HepG2 (cell line): ENCODE data around the gene ABCA8. TPM values are rescaled to one million over a fixed set of nuclear protein-coding genes. Genes with fewer than 3 reads are reported as not detected.

Experiments used
- ATAC-seq: fragments of 200-7000 bp; cut with Tn5 transposase; 3 replicates; pipeline ENCODE4 v1.9.1; 2020; ENCODE audit warnings: mild to moderate bottlenecking, moderate library complexity
- BruUV-seq: library from RNA; stranded (reverse); fragments of 400-500 nt; replicated peaks from 2 replicates; lab custom pipeline; 2021; lab: Mats Ljungman, UMichigan
- CTCF ChIA-PET: fragments of 300-600 bp; formaldehyde crosslinking; extraction: SDS; loops from one replicate; lab custom pipeline; 2021; ENCODE audit warnings: low total read pairs, inconsistent platforms, low intra/inter-chr PET ratio; lab: Yijun Ruan, JAX
- POLR2A ChIA-PET: fragments of 350-600 bp; sonication (Branson Sonifier 250); formaldehyde crosslinking; loops from one replicate; lab custom pipeline; 2020; ENCODE audit warnings: antibody characterized with exemption, inconsistent platforms; lab: Yijun Ruan, JAX
- DNase-seq: peaks from one replicate; pipeline ENCODE4 v3.0.0-alpha.2; 2015; ENCODE audit warnings: low spot score
- FAIRE-seq: peaks from 3 replicates; lab custom pipeline; 2011; peaks lifted over from hg19 to GRCh38; lab: Jason Lieb, UNC
- H2AFZ ChIP-seq: one replicate; pipeline ENCODE4 v1.6.1; 2011; ENCODE audit warnings: low read length, inconsistent platforms
- H3K27ac ChIP-seq: fragments of 300-600 bp; 3 replicates; pipeline ENCODE4 v1.8.0; 2011; ENCODE audit warnings: mixed run types, mild to moderate bottlenecking, mixed read lengths, low read length, inconsistent platforms; ENCODE audit not compliant: insufficient read depth; ENCODE audit errors: extremely low read length
- H3K27me3 ChIP-seq, 2 experiments: fragments of 200-600 bp in 1 of 2; 2 replicates in 1 of 2; 3 replicates in 1 of 2; pipeline versions ENCODE4 v1.6.0 to v1.8.0; 2011; ENCODE audit warnings: low read length in 2 of 2, mild to moderate bottlenecking in 2 of 2, moderate library complexity in 2 of 2, inconsistent platforms in 1 of 2; ENCODE audit not compliant: insufficient read depth in 2 of 2, control insufficient read depth in 1 of 2
- H3K36me3 ChIP-seq, 2 experiments: fragments of 200-600 bp in 1 of 2; replicated peaks in 1 of 2; 2 replicates in 1 of 2; 3 replicates in 1 of 2; pipeline versions ENCODE4 v1.5.1 to v1.8.0; 2011; ENCODE audit warnings: low read length in 2 of 2, inconsistent platforms in 1 of 2; ENCODE audit not compliant: insufficient read depth in 2 of 2, control insufficient read depth in 1 of 2
- H3K4me1 ChIP-seq: 2 replicates; pipeline ENCODE4 v1.5.1; 2012; ENCODE audit warnings: low read length, inconsistent platforms; ENCODE audit not compliant: insufficient read depth
- H3K4me2 ChIP-seq: 2 replicates; pipeline ENCODE4 v1.6.0; 2011; ENCODE audit warnings: low read depth, low read length, inconsistent platforms
- H3K4me3 ChIP-seq, 3 experiments: fragments of 200-600 bp in 1 of 3; sonication (generic), shearing (Covaris generic) in 1 of 3; replicated peaks in 1 of 3; 2 replicates each; pipeline ENCODE4 v1.5.1; 2011 to 2016; ENCODE audit warnings: low read length in 3 of 3, inconsistent platforms in 2 of 3, low read depth in 2 of 3, mild to moderate bottlenecking in 2 of 3, control low read depth in 1 of 3, mixed read lengths in 1 of 3; ENCODE audit not compliant: insufficient read depth in 1 of 3
- H3K79me2 ChIP-seq: one replicate; pipeline ENCODE4 v1.6.1; 2011; ENCODE audit warnings: low read length, inconsistent platforms; ENCODE audit not compliant: insufficient read depth
- H3K9ac ChIP-seq: 2 replicates; pipeline ENCODE4 v1.6.0; 2011; ENCODE audit warnings: mild to moderate bottlenecking, low read depth, low read length, inconsistent platforms; ENCODE audit not compliant: insufficient read depth
- H3K9me3 ChIP-seq: 2 replicates; pipeline ENCODE4 v1.5.1; 2012; ENCODE audit warnings: mild to moderate bottlenecking, low read length
- H4K20me1 ChIP-seq: 2 replicates; pipeline ENCODE4 v1.6.0; 2011; ENCODE audit warnings: inconsistent platforms, mild to moderate bottlenecking, low read length, moderate library complexity; ENCODE audit not compliant: insufficient read depth
- BORCS8-MEF2B ChIP-seq: sonication (generic); formaldehyde crosslinking; IDR thresholded peaks from 2 replicates; pipeline ENCODE4 v1.8.0; 2022; ENCODE audit warnings: mild to moderate bottlenecking, missing genetic modification reagents
- CAMTA2 ChIP-seq: sonication (generic); formaldehyde crosslinking; IDR thresholded peaks from 2 replicates; pipeline ENCODE4 v1.4.0; 2020; ENCODE audit warnings: mild to moderate bottlenecking, missing genetic modification reagents, borderline replicate concordance
- ETV6 ChIP-seq: sonication (generic); formaldehyde crosslinking; conservative IDR thresholded peaks from 2 replicates; pipeline ENCODE4 v1.4.0; 2020; ENCODE audit warnings: missing genetic modification reagents
- MBNL3 ChIP-seq: fragments of 250-450 bp; sonication (Bioruptor Pico); conservative IDR thresholded peaks from 2 replicates; pipeline ENCODE4 v1.8.0; 2022; ENCODE audit warnings: mild to moderate bottlenecking, inconsistent platforms
- MZF1 ChIP-seq: sonication (generic); formaldehyde crosslinking; IDR thresholded peaks from 2 replicates; pipeline ENCODE4 v1.8.1; 2023; ENCODE audit warnings: mild to moderate bottlenecking, missing genetic modification reagents, borderline replicate concordance
- RAD51 ChIP-seq: fragments of 450-650 bp; IDR thresholded peaks from 2 replicates; pipeline ENCODE4 v1.6.1; 2016; ENCODE audit warnings: borderline replicate concordance
- SMARCE1 ChIP-seq: fragments of 450-650 bp; IDR thresholded peaks from 2 replicates; pipeline ENCODE4 v1.6.1; 2017; ENCODE audit warnings: borderline replicate concordance
- XBP1 ChIP-seq: sonication (generic); formaldehyde crosslinking; IDR thresholded peaks from 2 replicates; pipeline ENCODE4 v1.5.0; 2020; ENCODE audit warnings: missing genetic modification reagents
- WGBS: methylation state at CpG from one replicate; pipeline ENCODE4 v1.1.6; 2017; ENCODE audit warnings: low lambda C conversion rate; 5-methylcytosine and 5-hydroxymethylcytosine counted together
- in situ Hi-C: cut with HindIII; loops from 2 replicates; pipeline ENCODE4 v1.10.0; 2017; ENCODE audit warnings: low pct_unique_long_range_greater_than_20kb; ENCODE audit not compliant: extremely low pct_ligation_motif_present
- intact Hi-C: fragments of 100-400 bp; cut with micrococcal nuclease; formaldehyde crosslinking; loops from one replicate; pipeline ENCODE4 v1.10.0; 2022; ENCODE audit not compliant: unreplicated experiment
- polyA plus RNA-seq, 8 experiments: library from polyadenylated mRNA; depleted of rRNA in 3 of 8; stranded (reverse) in 7 of 8; unstranded in 1 of 8; fragments of >200 nt; fragmentation: Illumina TruSeq in 4 of 8; extraction: Trizol in 4 of 8; gene quantifications; 2 replicates each; pipeline versions ENCODE4 v1.2.1 to v1.2.3, GENCODE V29; 2011 to 2016; ENCODE audit warnings: low read depth in 4 of 8, missing spikeins in 1 of 8, mixed read lengths in 1 of 8; ENCODE audit not compliant: insufficient read depth in 1 of 8
- total RNA-seq, 5 experiments: library from RNA; depleted of rRNA; stranded (reverse); fragments of >200 nt; fragmentation: Illumina TruSeq; extraction: Trizol; gene quantifications; 2 replicates each; pipeline ENCODE4 v1.2.3, GENCODE V29; 2016; ENCODE audit warnings: low read depth in 1 of 5
- TF ChIP-seq, protein P1 (sequence below): sonication (generic); formaldehyde crosslinking; IDR thresholded peaks from 2 replicates; pipeline ENCODE4 v1.8.1; 2023; ENCODE audit warnings: mild to moderate bottlenecking, missing genetic modification reagents

The ABCA8 gene
- total and polyA plus RNA-seq, 2 of the 13 experiments (the other 11 are each of a cell fraction or from before 2014, with no cell fraction given) = 0.05 to 0.18 TPM

- in situ Hi-C loops = no loop called here
- no peaks in the 10 kb centered on the region for H3K9me3 ChIP-seq
- H4K20me1 ChIP-seq = no peaks in the 10 kb centered on the region
- no peak overlapping the region for H3K4me2 ChIP-seq
- TF ChIP-seq CAMTA2 (CRISPR knock-in tag) (no peak), BORCS8-MEF2B (CRISPR knock-in tag) (no peak), ETV6 (CRISPR knock-in tag) (no peak), SMARCE1 (no peak), MBNL3 (CRISPR knock-in tag) (no peak), XBP1 (no peak), MZF1 (CRISPR knock-in tag) (no peak), RAD51 (no peak)
- TF ChIP-seq, protein P1, sequence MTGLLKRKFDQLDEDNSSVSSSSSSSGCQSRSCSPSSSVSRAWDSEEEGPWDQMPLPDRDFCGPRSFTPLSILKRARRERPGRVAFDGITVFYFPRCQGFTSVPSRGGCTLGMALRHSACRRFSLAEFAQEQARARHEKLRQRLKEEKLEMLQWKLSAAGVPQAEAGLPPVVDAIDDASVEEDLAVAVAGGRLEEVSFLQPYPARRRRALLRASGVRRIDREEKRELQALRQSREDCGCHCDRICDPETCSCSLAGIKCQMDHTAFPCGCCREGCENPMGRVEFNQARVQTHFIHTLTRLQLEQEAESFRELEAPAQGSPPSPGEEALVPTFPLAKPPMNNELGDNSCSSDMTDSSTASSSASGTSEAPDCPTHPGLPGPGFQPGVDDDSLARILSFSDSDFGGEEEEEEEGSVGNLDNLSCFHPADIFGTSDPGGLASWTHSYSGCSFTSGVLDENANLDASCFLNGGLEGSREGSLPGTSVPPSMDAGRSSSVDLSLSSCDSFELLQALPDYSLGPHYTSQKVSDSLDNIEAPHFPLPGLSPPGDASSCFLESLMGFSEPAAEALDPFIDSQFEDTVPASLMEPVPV (CRISPR knock-in tag) = no peak
- no peak for FAIRE-seq
- H3K36me3 ChIP-seq = no peaks in the 10 kb centered on the region
- no TSS peak for BruUV-seq
- H3K4me3 ChIP-seq = no peak overlapping the region
- ChIA-PET CTCF (no interaction called here), POLR2A (interaction anchor here (1.1 kb wide), 1 partner anchor 46 kb away, joined by 3 read pairs; no protein-coding TSS in a partner anchor)
- ATAC-seq = no peak
- 32% methylated on average over 7 of the region's 7 CpGs for WGBS
- H2AFZ ChIP-seq = no peak overlapping the region
- H3K4me1 ChIP-seq = 0 out of 2 replicates have a peak, but pooled peaks cover 6% of the 10 kb centered on the region
- no peak for DNase-seq
- intact Hi-C loops = no loop called here
- H3K79me2 ChIP-seq = no peaks in the 10 kb centered on the region
- no peak overlapping the region for H3K27ac ChIP-seq
- H3K27me3 ChIP-seq = no peaks in the 10 kb centered on the region
- H3K9ac ChIP-seq = no peak overlapping the region
Observed at GRCh38 chr17:68867759-68868516, 87.3 kb downstream of the ABCA8 start.
